GM18508 (cell line): Measurements from ENCODE around the gene TCHHL1.

Source experiments
- ATAC-seq: cut with Tn5 transposase; IDR thresholded peaks from one replicate; pipeline ENCODE4 v1.9.1; 2021; ENCODE audit warnings: moderate number of reproducible peaks; ENCODE audit not compliant: insufficient read depth, unreplicated experiment

The TCHHL1 gene

DNA sequence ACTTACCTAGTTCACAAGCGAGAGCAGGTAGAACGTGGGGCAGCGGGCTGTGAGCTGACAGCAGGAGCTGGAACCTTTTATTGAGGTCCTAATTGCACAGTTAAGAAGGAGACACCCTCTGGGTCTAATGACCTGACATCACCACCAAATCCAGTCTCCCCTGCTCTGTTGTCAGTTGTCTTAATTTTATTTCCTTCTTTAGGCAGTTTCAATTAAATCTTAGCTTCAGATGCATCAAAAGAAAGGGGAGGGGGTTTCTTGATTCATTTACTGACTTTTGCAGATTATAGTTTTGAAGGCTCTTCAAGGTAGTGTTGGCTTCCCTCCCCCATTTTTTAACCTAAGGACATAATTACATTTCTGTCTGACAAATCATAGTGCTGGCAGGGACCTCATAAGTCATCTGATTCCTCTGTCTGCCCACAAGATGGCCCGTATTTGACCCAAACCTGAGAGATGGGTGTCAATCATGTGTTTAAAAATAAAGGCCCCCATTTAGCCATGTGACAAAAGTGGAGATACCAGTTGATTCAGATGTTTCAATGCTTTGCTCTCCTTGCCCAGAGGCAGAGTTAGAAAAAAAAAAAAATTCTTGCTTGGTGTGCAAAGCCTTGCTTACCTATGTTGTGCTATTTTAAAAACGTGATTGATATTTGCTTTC, at the start of gene TCHHL1:
TCHHL1 (minus strand) TSS at position 51 of the 661 bp plus-strand sequence. CDS start 921 bp downstream, outside the sequence.
- ATAC-seq: no peak

GRCh38 chr1:152137215-152137614, 48.4 kb upstream of the TCHHL1 start:
- ATAC-seq: no peak

DNA sequence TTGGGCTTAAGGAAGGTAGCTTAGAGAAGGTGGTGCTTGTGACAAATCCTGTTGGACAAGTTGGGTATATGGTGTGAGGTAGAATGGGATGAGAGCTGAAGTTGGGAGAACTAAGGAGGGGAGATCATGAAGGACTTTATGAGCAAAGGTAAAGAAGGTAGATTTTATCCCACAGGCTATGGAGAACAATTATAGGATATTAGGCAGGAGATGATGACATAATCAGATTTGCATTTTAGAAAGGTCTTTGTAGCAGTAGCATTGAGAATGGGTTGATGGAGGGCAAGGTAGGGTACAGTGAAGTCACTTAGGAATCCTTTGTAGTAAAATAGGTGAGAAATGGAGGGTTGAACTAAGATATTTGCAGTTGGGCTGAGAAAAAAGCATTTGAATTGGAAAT, 41.3 kb upstream of the TCHHL1 start:
- no peak for ATAC-seq

- ATAC-seq: no peak
Observed at GRCh38 chr1:152127673-152128072, 38.8 kb upstream of the TCHHL1 start.

- no peak for ATAC-seq
Observed at GRCh38 chr1:152125834-152126443, 37.1 kb upstream of the TCHHL1 start.

- no peak for ATAC-seq
Observed at GRCh38 chr1:152118915-152119314, 30.1 kb upstream of the TCHHL1 start.

- no peak for ATAC-seq
Observed at GRCh38 chr1:152115344-152115743, 26.5 kb upstream of the TCHHL1 start, which contains the start of gene TCHH. Gene TCHH, minus strand, starts transcription at chr1:152115444. Its CDS starts 1,364 bp downstream, at chr1:152114080.

DNA sequence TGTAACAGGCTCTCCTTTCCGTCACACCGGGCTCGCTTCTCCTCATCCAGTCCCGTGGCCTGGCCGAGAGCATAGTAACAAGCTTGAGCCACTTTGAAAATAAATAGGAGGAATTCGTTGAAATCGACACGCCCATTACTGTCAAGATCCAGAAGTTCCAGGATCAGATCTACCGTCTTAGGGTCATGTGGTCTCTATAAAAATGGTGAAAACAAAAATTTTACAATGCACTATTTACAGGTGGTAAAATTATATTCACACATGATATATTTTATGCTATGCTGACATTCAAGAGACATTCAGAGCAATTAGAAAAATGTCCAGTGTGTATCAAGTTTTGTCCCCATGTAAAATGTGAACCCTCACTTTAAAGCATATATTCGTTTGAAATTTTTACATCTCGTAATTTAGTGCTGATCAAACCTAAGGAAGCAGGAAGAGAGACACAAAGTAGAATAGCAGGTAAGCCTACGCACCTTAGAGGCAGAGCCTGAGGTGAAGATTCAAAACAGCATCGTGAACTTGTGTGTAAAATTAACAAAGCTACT, 24.1 kb upstream of the TCHHL1 start:
- ATAC-seq: no peak

DNA sequence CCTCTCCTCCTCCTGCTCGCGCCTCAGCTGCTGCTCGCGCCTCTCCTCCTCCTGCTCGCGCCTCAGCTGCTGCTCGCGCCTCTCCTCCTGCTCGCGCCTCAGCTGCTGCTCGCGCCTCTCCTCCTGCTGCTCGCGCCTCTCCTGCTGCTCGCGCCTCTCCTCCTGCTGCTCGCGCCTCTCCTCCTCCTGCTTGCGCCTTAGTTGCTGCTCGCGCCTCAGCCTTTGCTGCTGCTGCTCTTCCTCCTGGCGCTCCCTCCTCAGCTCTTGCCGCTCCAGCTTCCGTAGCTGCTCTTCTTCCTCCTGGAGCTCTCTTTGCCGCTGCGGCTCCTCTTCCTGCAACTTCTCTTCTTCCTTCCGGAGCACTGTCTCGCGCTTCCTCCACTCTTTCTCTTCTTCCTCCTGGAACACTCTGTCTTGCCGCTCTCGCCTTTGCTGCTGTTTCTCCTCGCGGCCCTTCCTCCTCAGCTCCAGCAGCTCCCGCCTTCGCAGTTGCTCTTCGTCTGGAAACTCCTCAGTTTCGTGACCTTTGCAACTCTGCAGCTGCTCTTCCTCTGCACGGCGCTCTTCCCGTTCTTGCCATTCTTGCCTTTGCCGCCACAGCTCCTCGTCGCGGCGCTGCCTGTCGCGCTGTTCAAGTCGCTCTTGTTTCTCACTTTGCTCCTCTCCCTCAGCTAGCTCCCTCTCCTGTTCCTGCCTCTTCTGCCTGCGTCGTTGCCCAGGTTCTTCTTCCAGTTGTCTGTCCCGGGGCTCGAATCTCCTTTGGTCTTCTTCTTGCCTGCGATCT, 23.4 kb upstream of the TCHHL1 start:
- no peak for ATAC-seq

GRCh38 chr1:152111515-152111968, 22.7 kb upstream of the TCHHL1 start:
- ATAC-seq: no peak

DNA sequence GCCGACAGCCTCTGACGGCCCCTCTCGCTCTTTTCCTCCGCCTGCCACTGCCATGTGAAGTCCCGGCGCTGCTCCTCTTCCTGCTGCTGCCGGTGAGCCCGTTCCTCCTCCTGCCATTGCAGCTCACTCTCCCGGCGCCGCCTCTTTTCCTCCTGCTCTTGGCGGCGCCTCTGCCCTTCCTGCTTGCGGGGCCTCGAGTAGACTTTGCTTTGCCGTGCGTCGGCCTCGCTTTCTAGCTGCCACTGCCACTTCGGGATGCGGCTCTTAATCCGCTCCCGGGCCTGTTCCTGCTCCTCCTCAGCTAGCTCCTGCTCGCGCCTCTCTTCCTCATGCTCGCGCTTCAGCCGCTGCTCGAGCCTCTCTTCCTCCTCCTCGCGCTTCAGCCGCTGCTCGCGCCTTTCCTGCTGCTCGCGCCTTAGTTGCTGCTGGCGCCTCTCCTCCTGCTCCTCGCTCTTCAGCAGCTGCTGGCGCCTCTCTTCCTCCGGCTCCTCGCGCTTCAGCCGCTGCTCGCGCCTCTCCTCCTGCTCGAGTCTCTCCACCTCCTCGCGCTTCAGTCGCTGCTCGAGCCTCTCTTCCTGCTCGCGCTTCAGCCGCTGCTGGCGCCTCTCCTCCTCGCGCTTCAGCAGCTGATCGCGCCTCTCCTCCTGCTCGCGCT, 22.1 kb upstream of the TCHHL1 start:
- no peak for ATAC-seq

DNA sequence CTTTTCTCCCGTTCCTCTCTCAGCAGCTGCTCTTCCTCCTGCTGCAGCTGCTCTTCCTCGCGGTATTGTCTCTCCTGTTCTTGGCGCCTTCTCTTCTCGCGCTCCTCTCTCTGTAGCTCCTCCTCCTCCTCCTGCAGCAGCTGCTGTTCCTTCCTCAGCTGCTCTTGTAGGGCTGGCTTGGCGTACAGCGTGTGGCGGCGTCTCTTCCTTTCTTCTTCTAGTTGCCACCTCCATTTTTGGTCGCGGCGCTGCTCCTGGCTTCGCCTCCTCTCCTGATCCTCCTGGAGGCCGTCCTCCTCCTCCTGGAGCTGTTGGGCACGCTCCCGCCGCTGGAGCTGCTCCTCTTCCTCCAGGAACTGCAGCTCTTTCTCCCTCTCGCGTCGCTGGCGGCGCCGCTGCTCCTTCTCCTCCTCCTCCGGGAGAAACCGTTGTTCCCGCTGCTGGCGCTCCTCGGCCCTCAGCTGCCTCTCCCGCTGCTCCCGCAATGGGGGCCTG, 21.5 kb upstream of the TCHHL1 start:
- ATAC-seq: no peak

GRCh38 chr1:152109998-152110294, 21.1 kb upstream of the TCHHL1 start:
- ATAC-seq: no peak

GRCh38 chr1:152109231-152109997, 20.6 kb upstream of the TCHHL1 start:
- ATAC-seq: no peak

DNA sequence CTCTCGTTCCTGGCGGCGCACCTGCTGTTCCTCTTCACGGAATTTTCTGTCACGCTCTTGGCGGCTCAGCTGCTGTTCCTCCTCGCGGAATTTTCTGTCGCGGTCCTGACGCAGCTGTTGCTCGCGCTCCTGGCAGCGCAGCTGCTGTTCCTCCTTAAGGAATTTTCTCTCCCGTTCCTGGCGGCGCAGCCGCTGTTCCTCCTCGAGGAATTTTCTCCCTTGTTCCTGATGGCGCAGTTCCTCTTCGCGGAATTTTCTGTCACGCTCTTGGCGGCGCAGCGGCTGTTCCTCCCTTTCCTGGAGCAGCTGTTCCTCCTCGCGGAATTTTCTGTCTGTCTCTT, 20.0 kb upstream of the TCHHL1 start:
- ATAC-seq: no peak

DNA sequence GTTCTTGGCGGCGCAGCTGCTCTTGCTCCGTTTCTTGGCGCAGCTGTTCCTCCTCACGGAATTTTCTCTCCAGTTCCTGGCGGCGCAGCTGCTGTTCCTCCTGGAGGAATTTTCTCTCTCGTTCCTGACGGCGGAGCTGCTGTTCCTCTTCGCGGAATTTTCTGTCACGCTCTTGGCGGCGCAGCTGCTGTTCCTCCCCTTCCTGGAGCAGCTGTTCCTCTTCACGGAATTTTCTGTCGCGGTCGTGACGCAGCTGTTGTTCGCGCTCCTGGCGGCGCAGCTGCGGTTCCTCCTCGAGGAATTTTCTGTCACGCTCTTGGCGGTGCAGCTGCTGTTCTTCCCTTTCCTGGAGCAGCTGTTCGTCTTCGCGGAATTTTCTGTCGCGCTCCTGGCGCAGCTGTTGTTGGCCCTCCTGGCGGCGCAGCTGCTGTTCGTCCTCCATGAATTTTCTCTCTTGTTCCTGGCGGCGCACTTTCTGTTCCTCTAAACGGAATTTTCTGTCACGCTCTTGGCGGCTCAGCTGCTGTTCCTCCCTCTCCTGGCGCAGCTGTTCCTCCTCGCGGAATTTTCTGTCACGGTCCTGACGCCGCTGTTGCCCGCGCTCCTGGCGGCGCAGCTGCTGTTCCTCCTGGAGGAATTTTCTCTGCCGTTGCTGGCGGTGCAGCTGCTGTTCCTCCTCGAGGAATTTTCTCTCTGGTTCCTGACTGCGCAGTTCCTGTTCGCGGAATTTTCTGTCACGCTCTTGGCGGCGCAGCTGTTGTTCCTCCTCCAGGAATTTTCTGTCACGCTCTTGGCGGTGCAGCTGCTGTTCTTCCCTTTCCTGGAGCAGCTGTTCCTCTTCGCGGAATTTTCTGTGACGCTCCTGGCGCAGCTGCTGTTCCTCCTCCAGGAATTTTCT, 19.4 kb upstream of the TCHHL1 start:
- no peak for ATAC-seq

GRCh38 chr1:152107031-152107983, 18.4 kb upstream of the TCHHL1 start:
- ATAC-seq: no peak

- ATAC-seq: no peak
Observed at GRCh38 chr1:152104854-152105253, 16.0 kb upstream of the TCHHL1 start.
